ENCODE results near the gene RAI2.
A peak's percentile ranks its signal among the peaks of the same experiment; 100 is the strongest.

The RAI2 gene

DNA sequence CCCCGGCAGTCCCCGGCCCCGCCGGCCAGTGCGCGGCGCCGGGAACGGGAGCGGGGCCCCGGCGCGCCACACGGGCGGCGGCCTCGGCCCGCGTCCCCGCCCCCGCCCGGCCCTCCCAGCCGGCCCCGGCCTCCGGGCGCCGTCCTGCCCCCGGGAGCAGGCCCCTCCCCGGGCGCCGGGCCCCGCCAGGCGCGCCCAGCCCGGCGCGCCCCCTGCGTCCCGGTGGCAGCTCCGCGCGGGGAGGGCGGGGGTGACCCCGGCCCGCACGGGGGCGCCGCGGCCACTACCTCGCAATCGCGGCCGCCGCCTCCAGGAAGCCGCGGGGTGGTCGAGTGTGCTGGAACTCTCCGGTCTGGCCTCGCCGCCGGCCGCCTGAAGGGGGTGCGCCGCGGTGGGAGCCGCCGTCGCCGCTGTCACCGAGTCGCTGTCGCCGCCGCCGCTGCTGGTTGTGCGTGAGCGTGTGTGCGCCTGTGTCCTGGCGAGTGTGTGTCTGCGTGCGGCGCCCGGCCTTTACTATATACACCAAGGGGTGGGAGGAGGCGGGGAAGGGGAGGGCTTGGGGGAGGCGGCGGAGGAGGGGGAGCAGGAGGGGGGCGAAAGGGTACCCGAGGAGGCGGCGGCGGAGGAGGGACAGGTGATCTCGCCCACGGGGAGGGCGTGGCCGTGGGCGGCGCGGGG is at the start of gene RAI2:
RAI2 (minus strand) TSS at position 488 of the 678 bp plus-strand sequence. CDS start 59,288 bp downstream, outside the sequence.
- DNase-seq (ENCODE audit: low spot score): no peak

DNA sequence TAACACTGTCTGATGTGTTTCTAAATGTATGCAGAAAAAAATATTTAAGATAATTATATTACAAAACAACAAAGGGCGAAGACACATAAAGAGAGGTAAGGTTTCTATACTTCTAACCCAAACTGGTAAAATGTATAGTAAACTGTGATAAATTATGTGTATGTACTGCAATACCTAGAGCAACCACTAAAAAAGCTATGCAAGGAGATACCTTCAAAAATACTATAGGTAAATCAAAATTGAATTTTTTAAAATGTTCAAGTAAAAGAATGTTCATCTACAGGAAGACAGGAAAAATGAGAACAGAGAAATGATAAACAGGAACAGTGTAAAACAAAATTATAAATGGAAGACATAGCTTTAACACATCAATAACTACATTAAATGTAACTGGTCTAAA is 27.3 kb upstream of the RAI2 start:
- no peak for DNase-seq (ENCODE audit: low spot score)

DNA sequence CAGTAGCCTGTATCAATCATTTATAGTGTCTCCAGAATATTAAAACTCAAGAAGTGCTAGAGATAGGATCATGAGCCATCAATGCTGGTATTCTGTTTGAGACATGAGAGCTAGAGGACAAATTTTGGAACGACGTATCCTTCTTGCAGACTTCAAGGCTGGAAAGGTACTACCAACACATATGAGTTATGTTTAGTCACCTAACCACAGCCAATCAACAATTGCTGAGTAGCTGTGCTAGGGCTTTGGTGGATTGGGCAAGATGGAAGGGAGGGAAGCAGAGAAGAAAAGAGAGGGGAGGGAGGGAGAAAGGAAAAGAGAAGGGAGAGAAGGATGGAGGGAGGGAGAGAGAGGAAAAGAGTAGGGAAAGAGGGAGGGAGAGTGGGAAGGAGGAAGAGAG is 21.6 kb upstream of the RAI2 start:
- no peak for DNase-seq (ENCODE audit: low spot score)

DNA sequence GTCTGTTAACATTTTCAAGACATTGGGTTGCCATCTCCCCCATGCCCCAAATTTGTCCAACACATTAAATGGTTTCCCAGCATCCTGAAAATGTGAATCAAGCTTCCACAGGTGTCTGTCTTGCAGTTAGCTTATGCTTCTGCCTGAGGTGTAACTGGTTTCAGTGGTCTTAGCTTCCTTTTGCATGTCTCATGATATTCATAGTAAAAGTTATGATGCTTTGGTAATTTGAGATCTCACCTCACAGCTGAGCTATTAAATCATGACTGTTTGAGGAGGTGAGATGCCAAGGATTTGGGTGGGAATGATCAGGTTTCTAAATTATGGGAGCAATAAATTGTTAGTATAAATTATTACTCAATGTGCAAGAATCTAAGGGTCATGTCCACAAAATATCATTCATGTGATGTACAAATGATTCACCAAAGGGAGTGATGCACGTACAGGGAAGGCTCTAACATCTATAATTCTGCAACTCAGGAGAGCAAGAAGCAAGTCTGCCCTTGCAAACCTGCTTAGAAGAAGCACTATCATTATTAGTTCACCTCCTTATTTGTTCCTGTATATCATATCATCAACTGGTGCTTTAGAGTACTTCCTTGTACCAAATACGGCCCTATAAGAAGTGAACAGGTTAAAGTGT is 17.1 kb upstream of the RAI2 start:
- no peak for DNase-seq (ENCODE audit: low spot score)

DNA sequence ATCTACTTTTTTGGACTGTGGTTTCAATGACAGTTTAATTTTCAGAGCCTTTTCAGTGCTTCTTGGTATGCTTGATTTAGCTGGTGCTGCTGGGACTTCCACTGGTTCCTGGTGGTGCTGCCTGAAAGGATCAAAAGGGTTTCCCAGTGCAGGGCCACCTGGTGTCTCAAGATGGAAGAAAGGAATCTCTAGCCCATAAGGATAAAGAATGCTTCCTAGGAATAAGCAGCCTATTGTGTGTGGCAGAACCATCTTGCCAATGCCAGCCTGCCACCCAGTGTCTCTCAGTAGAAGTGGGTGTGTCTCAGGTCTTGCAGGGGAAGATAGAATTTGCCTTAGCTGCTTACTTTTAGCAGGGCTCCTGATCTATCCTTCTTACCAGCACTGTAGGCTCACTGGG is 15.0 kb upstream of the RAI2 start:
- no peak for DNase-seq (ENCODE audit: low spot score)

DNA sequence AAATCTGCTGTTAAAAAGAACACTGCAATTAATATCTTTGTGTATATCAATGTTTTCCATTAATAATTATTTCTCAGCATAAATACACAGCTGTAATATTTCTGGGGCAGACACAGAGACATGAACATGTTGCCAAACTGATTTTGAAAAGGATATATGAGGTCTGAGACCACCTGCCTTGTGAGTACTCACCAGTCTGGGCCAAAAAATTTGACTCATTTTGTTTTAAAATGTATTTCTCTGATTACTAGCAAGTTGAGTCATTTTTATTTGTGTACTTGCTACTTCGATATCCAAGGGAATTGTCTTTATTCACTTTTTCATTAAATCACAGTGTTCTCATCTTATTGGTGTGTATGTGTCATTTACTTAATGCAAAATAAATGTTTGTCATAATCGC is 8.5 kb upstream of the RAI2 start:
- DNase-seq (ENCODE audit: low spot score): no peak

DNA sequence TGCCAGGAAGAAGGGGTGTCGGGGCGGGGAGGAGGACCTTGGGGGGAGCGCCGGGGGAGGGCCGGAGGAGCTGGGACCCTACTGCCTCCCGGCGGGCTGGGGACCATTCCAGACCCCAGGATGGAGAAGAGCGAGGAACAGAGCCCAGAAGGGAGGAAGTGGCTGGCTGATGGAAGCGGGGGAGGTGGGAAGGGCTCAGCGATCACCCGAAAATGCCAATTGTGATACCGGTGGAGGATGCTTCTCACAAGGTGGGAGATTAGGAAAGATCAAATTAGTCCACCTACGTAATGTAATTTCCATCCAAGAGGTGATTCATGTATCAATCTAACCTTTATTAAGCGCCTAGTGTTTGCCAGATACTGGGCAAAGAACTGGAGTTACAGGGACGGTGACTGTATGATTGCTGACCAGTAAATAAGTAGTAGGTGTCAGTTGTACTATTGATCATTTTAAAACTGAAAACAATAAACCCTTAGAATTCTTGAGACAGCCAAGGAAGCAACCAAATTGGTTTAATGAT is 452 bp upstream of the RAI2 start:
- DNase-seq (ENCODE audit: low spot score): no peak

DNA sequence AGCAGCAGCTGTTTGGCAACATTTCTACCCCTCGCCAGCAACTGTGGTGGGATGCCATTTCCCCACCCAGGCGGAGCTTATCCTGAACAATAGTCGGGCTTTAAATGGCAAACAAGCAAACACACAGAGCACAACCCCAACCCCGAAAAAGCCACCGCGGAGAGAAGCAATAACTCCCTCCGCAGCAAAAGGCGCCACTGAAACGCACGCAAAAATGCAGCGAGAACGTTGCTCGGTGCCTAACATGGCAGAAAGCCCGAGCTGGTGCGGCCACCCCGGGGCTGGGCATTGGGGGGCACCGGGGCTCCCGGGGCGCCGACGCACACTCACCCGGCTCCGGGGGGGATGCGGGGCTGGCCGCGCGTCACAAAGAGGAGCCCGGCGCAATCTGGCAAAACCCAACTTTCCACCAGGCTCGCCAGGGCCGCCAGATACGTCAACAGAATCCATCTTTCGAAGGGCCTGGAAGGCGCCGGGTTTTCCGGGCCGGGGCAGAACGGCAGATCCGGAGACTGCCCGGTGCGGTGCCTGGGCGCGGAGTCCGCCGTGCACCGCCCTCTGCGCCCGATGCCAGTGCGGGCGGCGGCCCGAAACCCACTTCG is 818 bp downstream of the RAI2 start:
- DNase-seq (ENCODE audit: low spot score): no peak

DNA sequence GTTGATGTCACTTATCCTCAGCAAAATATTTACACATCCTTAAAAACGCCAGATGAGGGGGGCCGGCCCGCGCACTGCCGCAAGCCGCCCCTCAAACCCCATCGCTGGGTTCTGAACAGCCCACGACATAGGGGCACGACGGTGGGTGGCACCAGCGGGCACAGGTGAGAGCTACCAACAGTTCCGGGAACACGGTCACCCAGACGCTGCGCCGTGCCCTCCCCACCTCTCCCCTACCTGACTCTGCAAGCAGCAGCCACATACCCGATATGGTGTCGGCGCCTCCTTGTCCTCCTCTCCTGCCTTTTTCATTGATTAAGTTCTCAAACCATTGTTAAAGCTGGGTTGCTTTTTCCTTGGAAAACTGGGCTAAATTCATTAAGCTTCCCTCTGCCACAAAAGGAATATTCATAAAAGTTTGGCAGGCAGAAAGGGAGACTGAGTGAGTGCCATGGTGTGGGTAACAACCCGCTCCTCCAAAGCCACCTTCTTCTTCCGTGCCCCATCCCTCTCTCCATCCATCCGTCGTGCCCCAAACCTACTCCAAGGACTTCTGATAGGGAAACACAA is 1.4 kb downstream of the RAI2 start:
- no peak for DNase-seq (ENCODE audit: low spot score)

DNA sequence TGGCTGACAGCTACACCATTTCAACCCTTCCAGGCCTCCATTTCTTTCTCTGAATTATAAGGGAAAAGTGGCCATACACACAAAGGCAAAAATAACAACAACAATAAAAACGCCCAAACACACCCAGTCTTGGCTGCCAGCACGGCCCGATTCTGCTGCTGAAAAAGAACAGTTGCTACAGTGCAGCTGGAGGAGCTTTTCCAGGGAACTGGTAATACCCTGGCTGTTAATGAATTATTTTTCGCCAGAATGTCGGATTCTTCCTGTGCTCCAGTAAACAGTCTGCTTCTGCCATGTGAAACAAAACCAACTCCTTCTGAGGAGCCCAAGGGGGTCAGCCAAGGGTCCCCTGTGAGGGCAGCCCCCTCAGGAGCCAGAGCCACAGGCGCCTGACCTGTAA is 6.6 kb downstream of the RAI2 start:
- no peak for DNase-seq (ENCODE audit: low spot score)

DNA sequence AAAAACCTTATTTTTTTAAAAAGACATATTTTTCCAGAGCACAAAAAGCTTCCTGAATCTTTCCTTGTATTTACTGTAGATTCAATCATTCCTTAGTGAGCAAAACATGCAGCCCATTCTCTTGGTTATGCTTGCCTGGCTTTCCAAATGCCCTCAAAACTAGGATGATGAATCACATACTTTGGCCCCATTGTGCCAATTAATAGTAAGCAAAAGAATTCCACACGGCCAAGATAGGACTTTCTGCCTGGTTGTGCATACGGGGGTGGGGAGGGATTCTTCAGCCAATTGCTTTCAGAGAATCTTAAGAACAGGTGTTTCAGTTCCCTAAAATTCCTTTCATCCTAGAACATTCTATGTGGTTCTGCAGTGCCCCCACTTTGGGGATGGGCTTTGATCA is 7.0 kb downstream of the RAI2 start:
- no peak for DNase-seq (ENCODE audit: low spot score)

DNA sequence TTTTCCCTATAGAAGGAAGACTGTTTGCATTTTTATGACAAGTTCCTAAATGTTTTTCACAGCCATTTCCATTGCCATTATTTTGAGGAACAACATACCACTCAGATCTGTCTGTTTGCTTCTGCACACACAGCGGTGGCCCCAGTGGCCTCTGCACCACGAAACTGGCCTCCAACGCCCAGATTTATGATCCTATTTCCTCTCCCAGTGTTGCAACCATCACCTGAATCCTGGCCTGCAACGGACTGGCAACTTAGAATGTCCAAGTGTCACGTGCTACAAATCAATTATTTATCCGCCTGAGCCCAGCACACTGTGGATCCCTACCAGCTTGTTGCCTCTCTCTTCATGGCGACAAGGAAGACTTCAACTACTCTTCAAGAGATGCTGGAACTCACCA is 9.2 kb downstream of the RAI2 start:
- DNase-seq (ENCODE audit: low spot score): no peak

DNA sequence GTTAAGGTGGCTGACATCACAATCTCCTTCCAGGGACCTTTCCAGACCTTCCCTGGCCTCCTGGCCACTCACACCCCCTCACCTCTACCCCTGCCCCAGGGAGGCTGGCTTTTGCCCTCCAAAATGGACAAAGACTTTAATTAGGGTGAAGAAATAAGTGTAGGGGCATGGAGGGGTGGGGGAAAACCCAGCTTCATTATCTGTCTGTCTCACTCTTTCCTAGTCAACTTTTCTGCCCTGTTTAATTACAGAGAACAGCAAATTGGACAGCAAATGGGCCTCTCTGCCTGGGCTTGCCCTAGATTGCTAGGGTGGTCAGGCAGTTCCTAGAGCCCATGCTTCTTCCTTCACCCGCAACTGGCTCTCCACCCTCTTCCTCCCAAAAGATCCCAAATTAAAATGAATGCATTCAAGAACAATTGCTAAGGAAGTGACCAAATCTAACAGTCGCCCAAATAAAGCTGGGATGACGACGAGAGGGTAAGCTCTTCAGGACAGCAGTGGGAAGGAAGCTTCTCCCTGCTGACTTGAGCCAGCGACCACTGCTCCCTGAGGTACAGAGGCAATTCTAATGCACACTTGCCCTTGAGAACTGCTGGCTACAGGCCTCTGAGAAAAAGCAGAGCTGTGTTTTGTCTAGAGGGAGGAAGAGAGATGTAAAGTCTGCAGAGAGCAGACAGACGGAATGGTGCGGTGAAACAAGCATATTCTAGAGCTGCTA is 12.4 kb downstream of the RAI2 start:
- no peak for DNase-seq (ENCODE audit: low spot score)

DNA sequence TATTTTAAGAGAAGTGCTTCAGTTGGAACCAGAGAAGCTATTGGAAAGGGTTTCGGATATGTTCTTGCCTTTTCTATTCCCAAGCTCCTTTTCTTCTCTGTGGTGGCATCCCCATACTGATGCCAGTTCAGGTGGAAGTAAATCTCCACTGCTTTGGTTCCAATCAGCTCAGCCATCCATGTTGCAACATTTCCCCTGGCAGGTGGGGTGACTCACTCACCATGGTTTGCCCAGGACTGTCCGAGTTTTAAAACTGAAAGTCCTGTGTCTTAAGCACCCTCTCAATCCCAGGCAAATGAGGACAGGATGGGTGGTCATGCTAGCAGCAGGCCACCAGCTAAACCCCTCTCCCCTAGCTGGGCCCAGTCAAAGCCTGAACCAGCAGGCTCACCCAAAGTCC is 15.1 kb downstream of the RAI2 start:
- no peak for DNase-seq (ENCODE audit: low spot score)

DNA sequence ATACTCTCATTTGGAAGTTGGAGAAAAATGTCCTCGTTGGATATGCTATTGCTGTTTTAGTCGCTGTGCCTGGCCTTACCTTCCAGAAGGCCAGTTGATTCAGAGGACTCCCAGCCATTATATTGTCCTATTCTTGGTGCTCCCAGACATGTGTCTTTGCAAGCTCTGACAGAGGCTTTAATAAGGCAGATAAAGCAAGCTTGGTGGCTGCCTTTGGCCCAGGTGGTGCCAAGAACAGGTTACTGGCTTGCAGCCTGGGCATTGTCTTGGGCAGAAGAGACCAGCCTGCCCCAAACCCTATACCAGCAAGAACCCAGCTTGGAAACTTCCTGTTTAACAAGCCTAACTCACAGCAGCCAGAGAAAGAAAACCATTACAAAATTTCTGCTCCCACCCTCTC is 16.9 kb downstream of the RAI2 start:
- no peak for DNase-seq (ENCODE audit: low spot score)

DNA sequence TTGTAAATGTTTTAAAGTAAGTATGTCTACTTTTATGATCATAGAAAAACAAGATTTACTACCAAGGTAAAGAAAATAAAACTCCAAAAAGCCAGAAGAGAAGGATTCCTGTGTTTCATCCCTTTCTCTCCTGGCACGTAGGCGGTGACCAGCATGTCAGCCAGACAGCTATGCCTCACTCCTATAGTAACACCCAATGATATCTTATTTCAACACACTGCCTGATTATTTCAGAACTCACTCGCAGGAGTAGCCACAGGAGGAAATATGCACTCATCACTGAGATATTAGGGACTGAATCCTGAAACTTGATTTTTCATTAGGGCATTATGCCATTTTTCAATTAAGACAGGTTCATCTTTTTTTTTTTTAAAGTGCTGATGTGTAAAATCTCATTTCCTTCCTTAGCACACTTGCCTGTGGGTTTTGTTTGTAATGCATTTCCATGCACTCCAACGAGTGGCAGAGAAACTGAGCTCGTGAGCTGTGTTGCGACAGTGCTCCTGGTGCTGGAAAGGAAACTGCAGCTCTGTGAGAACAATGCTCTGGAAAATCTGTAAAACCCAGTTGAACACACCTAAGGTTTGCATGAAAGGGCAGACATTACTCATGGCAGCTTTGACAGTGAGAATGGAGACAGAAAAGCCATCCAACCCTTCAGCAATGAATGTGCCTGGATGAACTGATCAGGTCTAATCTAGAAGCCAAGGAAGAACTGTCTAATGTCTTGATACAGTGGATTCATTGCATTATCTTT is 18.2 kb downstream of the RAI2 start:
- DNase-seq (ENCODE audit: low spot score): peak; percentile 6

DNA sequence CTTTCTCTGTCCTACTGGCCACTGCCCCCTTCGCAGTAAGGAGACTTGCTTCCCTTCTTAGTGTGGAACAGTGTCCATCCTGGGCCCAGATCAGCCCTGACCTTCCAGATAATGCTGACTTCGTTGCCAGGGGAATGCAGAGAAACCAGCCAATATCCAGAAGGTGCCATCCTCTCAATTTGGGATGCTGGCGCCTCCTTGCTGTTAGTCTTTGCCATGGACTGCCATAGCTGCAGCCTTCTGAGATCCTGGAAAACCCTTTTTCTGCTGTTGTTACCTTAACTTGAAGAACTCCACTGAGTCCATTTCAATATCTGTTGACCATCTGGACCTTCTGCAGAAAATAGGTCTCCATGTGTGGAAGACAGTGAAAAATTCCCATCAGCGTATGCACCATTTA is 21.8 kb downstream of the RAI2 start:
- no peak for DNase-seq (ENCODE audit: low spot score)

DNA sequence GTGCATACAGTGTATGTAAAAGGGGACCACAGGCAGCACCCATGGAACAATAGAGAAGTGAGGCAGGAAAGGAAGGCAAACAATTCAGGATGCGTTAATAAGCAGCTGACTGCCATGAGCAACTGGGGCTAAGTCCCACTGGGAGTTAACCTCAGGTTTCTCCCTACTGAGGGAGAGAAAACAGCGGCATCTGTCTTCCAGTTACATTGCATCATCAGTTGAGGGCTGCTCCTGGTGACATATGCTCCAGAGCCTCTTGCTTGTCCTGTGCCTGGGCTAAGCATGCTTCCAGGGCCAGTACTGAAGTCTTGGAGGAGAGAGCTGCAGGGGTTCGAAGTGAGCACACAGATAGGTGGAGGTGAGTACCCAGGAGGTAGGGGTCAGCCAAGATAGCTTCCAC is 24.3 kb downstream of the RAI2 start:
- DNase-seq (ENCODE audit: low spot score): no peak

DNA sequence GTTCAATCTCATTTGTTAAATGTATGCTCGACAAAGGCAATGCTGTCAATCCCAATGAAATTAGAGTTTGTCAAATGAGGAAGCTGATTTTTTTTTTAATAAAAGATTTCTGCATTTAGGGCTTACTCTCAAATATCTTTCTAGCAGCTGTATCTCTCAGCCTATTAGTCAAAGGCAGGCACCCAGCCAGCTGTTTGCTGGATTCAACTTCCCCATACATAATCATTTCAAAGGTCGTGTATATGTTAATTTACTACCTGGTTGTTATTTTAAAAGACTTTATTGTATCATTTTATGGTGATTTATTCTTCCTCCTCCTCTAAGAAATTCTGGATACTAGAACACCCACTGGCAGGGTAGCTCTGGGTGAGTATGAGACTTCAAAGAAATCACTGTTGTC is 27.1 kb downstream of the RAI2 start:
- DNase-seq (ENCODE audit: low spot score): no peak

DNA sequence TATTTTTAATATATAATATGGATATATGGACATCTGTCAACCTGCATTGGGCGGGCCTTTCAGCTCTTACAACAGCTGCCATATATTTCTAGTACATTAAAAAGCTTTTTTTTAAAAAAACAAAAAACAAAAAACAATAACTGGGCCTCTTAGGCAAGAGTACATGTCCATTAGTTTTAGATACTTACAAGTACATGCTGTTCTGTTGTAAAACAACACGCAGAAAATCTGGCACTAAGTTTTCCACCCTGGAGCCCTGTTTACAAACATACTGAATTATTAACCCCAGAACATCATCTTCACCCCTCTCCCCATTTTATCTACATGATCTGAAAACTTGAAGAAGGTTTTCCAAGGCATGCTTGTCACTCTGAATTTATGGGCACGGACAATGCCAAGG is 29.8 kb downstream of the RAI2 start:
- DNase-seq (ENCODE audit: low spot score): no peak

DNA sequence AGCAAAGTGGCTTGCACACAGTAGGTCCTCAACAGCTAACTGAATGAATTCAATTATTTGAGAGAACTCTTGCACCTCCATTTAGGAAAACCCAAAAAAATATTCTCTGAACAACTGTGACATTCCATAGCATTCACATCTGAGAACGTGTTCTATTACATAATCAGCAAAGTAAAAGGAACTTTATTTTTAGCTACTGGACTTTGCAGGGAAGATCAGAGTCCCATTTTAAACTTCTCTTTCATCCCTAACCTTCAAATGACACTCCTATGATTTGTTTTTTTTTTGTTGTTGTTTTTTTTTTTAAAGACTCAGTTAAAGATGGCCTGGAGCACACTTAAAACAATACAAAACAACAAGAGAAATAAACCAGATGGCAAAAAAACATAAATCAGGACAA is 30.9 kb downstream of the RAI2 start:
- DNase-seq (ENCODE audit: low spot score): no peak

DNA sequence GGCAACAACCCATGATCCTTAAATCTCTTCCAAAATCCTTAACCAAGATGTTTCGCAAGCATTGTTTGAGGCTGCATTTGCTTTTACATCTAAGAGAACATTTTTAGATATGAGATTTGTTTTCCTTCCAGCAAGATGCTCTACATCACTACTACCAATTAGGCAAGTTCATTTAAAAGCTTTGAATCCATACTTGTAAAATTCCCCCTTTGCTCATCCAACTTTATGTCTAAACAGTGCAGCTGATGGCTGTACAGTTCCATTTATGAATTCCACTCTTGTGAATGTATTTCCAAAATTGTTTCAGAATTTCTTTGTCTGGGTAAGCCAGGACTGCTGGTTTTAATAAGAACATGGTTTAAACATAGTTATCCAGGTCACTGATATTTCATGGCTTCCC is 31.5 kb downstream of the RAI2 start:
- DNase-seq (ENCODE audit: low spot score): no peak

All from COLO829 (cell line).